GM18868 (cell line): Measurements from ENCODE around the gene TFEB.

Experiments
- ATAC-seq: cut with Tn5 transposase; IDR thresholded peaks from one replicate; pipeline ENCODE4 v1.9.1; 2021; ENCODE audit warnings: mild to moderate bottlenecking, moderate library complexity; ENCODE audit not compliant: unreplicated experiment

TFEB gene

GRCh38 chr6:41692080-41692675, 43.2 kb downstream of the TFEB start:
- ATAC-seq, result no peak

GRCh38 chr6:41691426-41692079, 43.9 kb downstream of the TFEB start:
- ATAC-seq, result no peak

GRCh38 chr6:41690541-41691330, 44.7 kb downstream of the TFEB start:
- no peak for ATAC-seq

- ATAC-seq, result no peak
Measured at GRCh38 chr6:41689171-41690008, 46.0 kb downstream of the TFEB start.

- ATAC-seq, result no peak
Measured at GRCh38 chr6:41688256-41688965, 47.0 kb downstream of the TFEB start.

- ATAC-seq, result no peak
Measured at GRCh38 chr6:41687501-41688175, 47.8 kb downstream of the TFEB start.

GRCh38 chr6:41685641-41686380, 49.6 kb downstream of the TFEB start:
- ATAC-seq, result no peak

- no peak for ATAC-seq
Measured at GRCh38 chr6:41684311-41685180, 50.9 kb downstream of the TFEB start.

- peak; percentile 73 for ATAC-seq
Measured at GRCh38 chr6:41683523-41684310, 51.7 kb downstream of the TFEB start.

GRCh38 chr6:41683273-41683522, 52.2 kb downstream of the TFEB start:
- ATAC-seq, result no peak

- peak; percentile 13 for ATAC-seq
Measured at GRCh38 chr6:41682497-41683272, 52.7 kb downstream of the TFEB start.

GRCh38 chr6:41682056-41682477, 53.3 kb downstream of the TFEB start:
- peak; percentile 61 for ATAC-seq

GRCh38 chr6:41680182-41680965, 55.0 kb downstream of the TFEB start:
- no peak for ATAC-seq

GRCh38 chr6:41679696-41680095, 55.7 kb downstream of the TFEB start:
- ATAC-seq, result no peak

GRCh38 chr6:41678511-41679084, 56.8 kb downstream of the TFEB start:
- no peak for ATAC-seq
